Measurements from ENCODE around the gene OR10G3.

Gene OR10G3

GRCh38 chr14:21524575-21525490 is 55.0 kb downstream of the OR10G3 start:
- no peak overlapping the region for H3K9ac ChIP-seq (ENCODE audit: low read length)
- no peaks in the 10 kb centered on the region for H4K20me1 ChIP-seq (ENCODE audit: insufficient read depth, low read length)
- H3K27me3 ChIP-seq (replicated peaks; ENCODE audit: insufficient read depth, low read length), result no peaks in the 10 kb centered on the region
- H3K79me2 ChIP-seq (ENCODE audit: low read length), result no peaks in the 10 kb centered on the region
- H3K9me3 ChIP-seq (replicated peaks; ENCODE audit: insufficient read depth, low read length), result no peaks in the 10 kb centered on the region
- H3K9me2 ChIP-seq (replicated peaks; ENCODE audit: insufficient read depth, low read length), result no peaks in the 10 kb centered on the region
- H3K4me1 ChIP-seq (ENCODE audit: low read length), result no peaks in the 10 kb centered on the region
- no peak overlapping the region for H3K27ac ChIP-seq (ENCODE audit: low read length)
- H3K36me3 ChIP-seq (replicated peaks; ENCODE audit: insufficient read depth, low read length), result no peaks in the 10 kb centered on the region
- H2AFZ ChIP-seq (ENCODE audit: low read length), result no peak overlapping the region
- H3F3A ChIP-seq (ENCODE audit: insufficient read depth, low read length), result no peaks in the 10 kb centered on the region
- no peak overlapping the region for H3K4me2 ChIP-seq (ENCODE audit: low read depth, low read length)
- TF ChIP-seq EZH2 (optimal IDR thresholded peaks at IDR 0.05; ENCODE audit: low read depth, low read length) (no peak), EZH2phosphoT487 (IDR thresholded peaks at IDR 0.05; ENCODE audit: low read length) (no peak), CTCF (IDR thresholded peaks at IDR 0.05; ENCODE audit: low read length) (no peak)
- H3K4me3 ChIP-seq (ENCODE audit: low read length), result no peak overlapping the region
- no peak for DNase-seq

- no peak overlapping the region for H3K4me2 ChIP-seq (ENCODE audit: low read depth, low read length)
- H3K4me1 ChIP-seq (ENCODE audit: low read length), result no peaks in the 10 kb centered on the region
- H3K4me3 ChIP-seq (ENCODE audit: low read length), result no peak overlapping the region
- TF ChIP-seq EZH2phosphoT487 (IDR thresholded peaks at IDR 0.05; ENCODE audit: low read length), result no peak
- no peaks in the 10 kb centered on the region for H4K20me1 ChIP-seq (ENCODE audit: insufficient read depth, low read length)
- DNase-seq, result no peak
- H3K36me3 ChIP-seq (replicated peaks; ENCODE audit: insufficient read depth, low read length), result no peaks in the 10 kb centered on the region
- no peaks in the 10 kb centered on the region for H3K27me3 ChIP-seq (replicated peaks; ENCODE audit: insufficient read depth, low read length)
- no peaks in the 10 kb centered on the region for H3K9me2 ChIP-seq (replicated peaks; ENCODE audit: insufficient read depth, low read length)
- no peaks in the 10 kb centered on the region for H3K9me3 ChIP-seq (replicated peaks; ENCODE audit: insufficient read depth, low read length)
- H3K9ac ChIP-seq (ENCODE audit: low read length), result no peak overlapping the region
- no peaks in the 10 kb centered on the region for H3K79me2 ChIP-seq (ENCODE audit: low read length)
- no peak overlapping the region for H3K27ac ChIP-seq (ENCODE audit: low read length)
- no peaks in the 10 kb centered on the region for H3F3A ChIP-seq (ENCODE audit: insufficient read depth, low read length)
- no peak overlapping the region for H2AFZ ChIP-seq (ENCODE audit: low read length)
Observed at GRCh38 chr14:21523203-21523602, 56.7 kb downstream of the OR10G3 start.

- no peak for TF ChIP-seq EZH2phosphoT487 (IDR thresholded peaks at IDR 0.05; ENCODE audit: low read length)
- no peak for TF ChIP-seq CTCF (IDR thresholded peaks at IDR 0.05; ENCODE audit: low read length)
- TF ChIP-seq EZH2 (optimal IDR thresholded peaks at IDR 0.05; ENCODE audit: low read depth, low read length), result no peak
- DNase-seq, result no peak
- Histone ChIP-seq H3K27ac (ENCODE audit: low read length) (no peak overlapping the region), H3K9me3 (replicated peaks; ENCODE audit: insufficient read depth, low read length) (no peaks in the 10 kb centered on the region), H3K9me2 (replicated peaks; ENCODE audit: insufficient read depth, low read length) (no peaks in the 10 kb centered on the region), H3F3A (ENCODE audit: insufficient read depth, low read length) (no peaks in the 10 kb centered on the region), H3K4me1 (ENCODE audit: low read length) (no peaks in the 10 kb centered on the region), H2AFZ (ENCODE audit: low read length) (no peak overlapping the region), H3K27me3 (replicated peaks; ENCODE audit: insufficient read depth, low read length) (no peaks in the 10 kb centered on the region), H3K4me3 (ENCODE audit: low read length) (no peak overlapping the region), H3K36me3 (replicated peaks; ENCODE audit: insufficient read depth, low read length) (no peaks in the 10 kb centered on the region), H4K20me1 (ENCODE audit: insufficient read depth, low read length) (no peaks in the 10 kb centered on the region), H3K79me2 (ENCODE audit: low read length) (no peaks in the 10 kb centered on the region), H3K4me2 (ENCODE audit: low read depth, low read length) (no peak overlapping the region), H3K9ac (ENCODE audit: low read length) (no peak overlapping the region)
Observed at GRCh38 chr14:21521501-21521900, 58.4 kb downstream of the OR10G3 start.

DNA sequence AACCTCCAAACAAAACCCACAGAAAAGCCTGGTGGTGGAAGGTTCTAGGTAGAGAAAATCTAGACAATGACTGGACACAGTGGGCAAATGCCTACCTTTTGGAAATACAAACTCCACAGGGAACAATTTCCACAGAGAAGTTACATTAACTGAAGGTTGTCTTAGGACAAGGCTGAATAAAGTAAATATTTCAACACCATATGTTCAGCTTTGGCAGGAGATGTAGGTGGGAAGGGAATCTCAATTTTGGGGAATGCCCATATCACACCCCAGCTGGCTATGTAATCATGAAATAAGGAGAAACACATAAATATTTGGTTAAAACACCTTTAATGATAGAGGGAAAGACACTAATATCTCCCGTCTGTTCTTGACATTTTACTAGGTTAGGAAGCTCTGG is 59.1 kb downstream of the OR10G3 start:
- TF ChIP-seq EZH2phosphoT487 (IDR thresholded peaks at IDR 0.05; ENCODE audit: low read length), result no peak
- no peak for TF ChIP-seq EZH2 (optimal IDR thresholded peaks at IDR 0.05; ENCODE audit: low read depth, low read length)
- TF ChIP-seq CTCF (IDR thresholded peaks at IDR 0.05; ENCODE audit: low read length), result no peak

More for the DNA sequence above, 59.1 kb downstream of the OR10G3 start:
- Histone ChIP-seq H3K36me3 (replicated peaks; ENCODE audit: insufficient read depth, low read length) (no peaks in the 10 kb centered on the region), H3K79me2 (ENCODE audit: low read length) (no peaks in the 10 kb centered on the region), H3K9me3 (replicated peaks; ENCODE audit: insufficient read depth, low read length) (no peaks in the 10 kb centered on the region), H2AFZ (ENCODE audit: low read length) (no peak overlapping the region), H4K20me1 (ENCODE audit: insufficient read depth, low read length) (no peaks in the 10 kb centered on the region), H3K27me3 (replicated peaks; ENCODE audit: insufficient read depth, low read length) (no peaks in the 10 kb centered on the region), H3K9ac (ENCODE audit: low read length) (no peak overlapping the region), H3K4me3 (ENCODE audit: low read length) (no peak overlapping the region), H3K4me1 (ENCODE audit: low read length) (no peaks in the 10 kb centered on the region), H3F3A (ENCODE audit: insufficient read depth, low read length) (no peaks in the 10 kb centered on the region), H3K4me2 (ENCODE audit: low read depth, low read length) (no peak overlapping the region), H3K27ac (ENCODE audit: low read length) (no peak overlapping the region), H3K9me2 (replicated peaks; ENCODE audit: insufficient read depth, low read length) (no peaks in the 10 kb centered on the region)
- no peak for DNase-seq

All from MM.1S (cell line).